A549 (cell line): ENCODE data around the gene VAMP3. TPM values are rescaled to one million over a fixed set of nuclear protein-coding genes. Genes with fewer than 3 reads are reported as not detected.

Experiments
- ATAC-seq, 2 experiments: fragments of 200-7000 bp in 1 of 2; fragments of >200 bp in 1 of 2; cut with Nextera tagmentation in 1 of 2; cut with Tn5 transposase in 1 of 2; 3 replicates each; pipeline versions ENCODE4 v1.8.0 to v1.9.1; 2018 to 2020; ENCODE audit warnings: mild to moderate bottlenecking in 1 of 2, moderate library complexity in 1 of 2
- CTCF ChIA-PET: fragments of 300-600 bp; sonication (Branson Sonifier 250); formaldehyde crosslinking; extraction: SDS; loops from one replicate; lab custom pipeline; 2021; ENCODE audit warnings: antibody characterized with exemption, inconsistent platforms; lab: Yijun Ruan, JAX
- POLR2A ChIA-PET: fragments of 350-600 bp; formaldehyde crosslinking; extraction: SDS; loops from one replicate; lab custom pipeline; 2021; ENCODE audit warnings: antibody characterized with exemption, inconsistent platforms; lab: Yijun Ruan, JAX
- DNase-seq, 2 experiments: peaks; one replicate each; pipeline versions ENCODE4 v3.0.0 to v3.0.0-alpha.2; 2011 to 2016; ENCODE audit warnings: low read depth in 1 of 2, low spot score in 1 of 2
- FAIRE-seq: peaks from 2 replicates; lab custom pipeline; 2011; peaks lifted over from hg19 to GRCh38; lab: Jason Lieb, UNC
- H3K27ac ChIP-seq, 2 experiments: fragments of >200 bp; sonication (Bioruptor Twin); formaldehyde crosslinking; 3 replicates each; pipeline ENCODE4 v1.5.1; 2016 to 2017
- H3K4me1 ChIP-seq: fragments of >200 bp; sonication (Bioruptor Twin); formaldehyde crosslinking; 3 replicates; pipeline ENCODE4 v1.6.1; 2016
- H3K4me2 ChIP-seq: fragments of >200 bp; sonication (Bioruptor Twin); formaldehyde crosslinking; 3 replicates; pipeline ENCODE4 v1.6.1; 2016
- H3K4me3 ChIP-seq: fragments of >200 bp; sonication (Bioruptor Twin); formaldehyde crosslinking; 3 replicates; pipeline ENCODE4 v1.5.1; 2016
- H3K9me3 ChIP-seq: fragments of >200 bp; sonication (Bioruptor Twin); formaldehyde crosslinking; 3 replicates; pipeline ENCODE4 v1.6.1; 2016
- BHLHE40 ChIP-seq: IDR thresholded peaks from 2 replicates; pipeline ENCODE4 v1.6.1; 2012; ENCODE audit warnings: low read depth, low read length, inconsistent platforms
- CBX8 ChIP-seq: fragments of 200-600 bp; sonication (generic); IDR thresholded peaks from 2 replicates; pipeline ENCODE4 v1.6.1; 2016
- CTCF ChIP-seq: fragments of >200 bp; sonication (Bioruptor Twin); formaldehyde crosslinking; IDR thresholded peaks from 3 replicates; pipeline ENCODE4 v1.5.1; 2016
- ELK1 ChIP-seq: fragments of 150-350 bp; IDR thresholded peaks from 2 replicates; pipeline ENCODE4 v1.6.1; 2014; ENCODE audit warnings: low read depth, mild to moderate bottlenecking, low read length
- ESRRA ChIP-seq: fragments of 150-350 bp; IDR thresholded peaks from 2 replicates; pipeline ENCODE4 v1.6.1; 2014; ENCODE audit warnings: mild to moderate bottlenecking, low read length, borderline replicate concordance
- FOSB ChIP-seq: fragments of 250-450 bp; sonication (Bioruptor Pico); IDR thresholded peaks from 2 replicates; pipeline ENCODE4 v1.5.0; 2020; ENCODE audit warnings: mild to moderate bottlenecking, moderate library complexity
- GATA3 ChIP-seq: IDR thresholded peaks from 2 replicates; pipeline ENCODE4 v1.6.1; 2012; ENCODE audit warnings: borderline replicate concordance
- HDAC2 ChIP-seq: fragments of 200-600 bp; sonication (generic); IDR thresholded peaks from 2 replicates; pipeline ENCODE4 v1.6.1; 2016
- HES2 ChIP-seq: fragments of >200 bp; sonication (Bioruptor Twin); formaldehyde crosslinking; IDR thresholded peaks from 2 replicates; pipeline ENCODE4 v1.6.1; 2016
- HEYL ChIP-seq: fragments of 250-450 bp; sonication (Bioruptor Pico); IDR thresholded peaks from 2 replicates; pipeline ENCODE4 v1.8.0; 2021; ENCODE audit warnings: mild to moderate bottlenecking, moderate library complexity
- JUN ChIP-seq, 2 experiments: fragments of >200 bp; sonication (Bioruptor Twin); formaldehyde crosslinking; IDR thresholded peaks; 2 replicates in 1 of 2; 3 replicates in 1 of 2; pipeline ENCODE4 v1.6.1; 2016 to 2017
- JUNB ChIP-seq: fragments of >200 bp; sonication (Bioruptor Twin); formaldehyde crosslinking; IDR thresholded peaks from 2 replicates; pipeline ENCODE4 v1.6.1; 2016
- KDM1A ChIP-seq: fragments of 200-600 bp; sonication (generic); IDR thresholded peaks from 2 replicates; pipeline ENCODE4 v1.6.1; 2016; ENCODE audit warnings: low read depth, mild to moderate bottlenecking
- KDM5A ChIP-seq: fragments of 200-600 bp; sonication (generic); IDR thresholded peaks from 2 replicates; pipeline ENCODE4 v1.6.1; 2016; ENCODE audit warnings: antibody characterized with exemption, mild to moderate bottlenecking
- MAFK ChIP-seq: fragments of 450-650 bp; IDR thresholded peaks from 2 replicates; pipeline ENCODE4 v1.6.1; 2014; ENCODE audit not compliant: partially characterized antibody
- MAX ChIP-seq: IDR thresholded peaks from 2 replicates; pipeline ENCODE4 v1.6.1; 2012
- NPAS2 ChIP-seq: fragments of 250-450 bp; sonication (Bioruptor Pico); IDR thresholded peaks from 2 replicates; pipeline ENCODE4 v1.8.0; 2022; ENCODE audit warnings: mild to moderate bottlenecking, moderate library complexity, borderline replicate concordance
- PHF8 ChIP-seq: fragments of 200-600 bp; sonication (generic); IDR thresholded peaks from 2 replicates; pipeline ENCODE4 v1.6.1; 2016; ENCODE audit warnings: low read depth, mild to moderate bottlenecking, antibody characterized with exemption, moderate library complexity, borderline replicate concordance
- POLR2A ChIP-seq: IDR thresholded peaks from 2 replicates; pipeline ENCODE4 v1.6.1; 2012; ENCODE audit warnings: mild to moderate bottlenecking, low read length
- POLR2AphosphoS2 ChIP-seq: conservative IDR thresholded peaks from 2 replicates; pipeline ENCODE4 v1.6.1; 2012; ENCODE audit warnings: low read length, improper control_type of control experiment, inconsistent platforms
- RAD21 ChIP-seq, 2 experiments: fragments of >200 bp in 1 of 2; sonication (Bioruptor Twin) in 1 of 2; formaldehyde crosslinking in 1 of 2; IDR thresholded peaks in 1 of 2; conservative IDR thresholded peaks in 1 of 2; 2 replicates in 1 of 2; 3 replicates in 1 of 2; pipeline ENCODE4 v1.6.1; 2012 to 2018; ENCODE audit warnings: inconsistent platforms in 1 of 2
- SMC3 ChIP-seq: fragments of >200 bp; sonication (Bioruptor Twin); formaldehyde crosslinking; IDR thresholded peaks from 3 replicates; pipeline ENCODE4 v1.6.1; 2018; ENCODE audit warnings: inconsistent platforms
- SREBF2 ChIP-seq: fragments of 450-650 bp; IDR thresholded peaks from 2 replicates; pipeline ENCODE4 v1.6.1; 2014; ENCODE audit warnings: mild to moderate bottlenecking, moderate library complexity
- USF2 ChIP-seq: fragments of 450-650 bp; IDR thresholded peaks from 2 replicates; pipeline ENCODE4 v1.6.1; 2014; ENCODE audit warnings: antibody characterized with exemption
- ZSCAN20 ChIP-seq: fragments of 250-450 bp; sonication (Bioruptor Pico); IDR thresholded peaks from 2 replicates; pipeline ENCODE4 v1.8.0; 2022; ENCODE audit warnings: mild to moderate bottlenecking, moderate library complexity
- WGBS: methylation state at CpG from one replicate; pipeline ENCODE4 v1.1.6; 2017; ENCODE audit errors: missing lambda C conversion rate; 5-methylcytosine and 5-hydroxymethylcytosine counted together
- polyA plus RNA-seq, 4 experiments: library from polyadenylated mRNA; depleted of rRNA in 3 of 4; stranded (reverse); fragments of >200 nt; fragmentation: RNase III in 1 of 4; extraction: RNeasy Plus Mini Kit Qiagen cat#74134 plus additional on column Dnase treatment in 1 of 4; gene quantifications; 2 replicates in 3 of 4; 3 replicates in 1 of 4; pipeline ENCODE4 v1.2.3, GENCODE V29; 2011 to 2017
- TF ChIP-seq, protein P1 (sequence below): IDR thresholded peaks from 2 replicates; pipeline ENCODE4 v1.6.1; 2012; ENCODE audit warnings: low read depth, borderline replicate concordance
- TF ChIP-seq, protein P2 (sequence below): fragments of 250-450 bp; sonication (Bioruptor Pico); IDR thresholded peaks from 2 replicates; pipeline ENCODE4 v1.5.0; 2021; ENCODE audit warnings: mild to moderate bottlenecking, moderate library complexity, borderline replicate concordance

The VAMP3 gene
- polyA plus RNA-seq, 2 of the 4 experiments (the other 2 are of a cell fraction), result 65.1 to 79.3 TPM

GRCh38 chr1:7771823-7772299 is 765 bp downstream of the VAMP3 start:
- Histone ChIP-seq H3K4me2 (peak overlapping the region; percentile 79), H3K27ac (peak overlapping the region; percentile 81 to 95), H3K4me3 (peak overlapping the region; percentile 96), H3K9me3 (no peaks in the 10 kb centered on the region), H3K4me1 (peaks cover 10% of the 10 kb centered on the region; the same call in 1 of the 3 replicates)
- TF ChIP-seq USF2 (no peak), BHLHE40 (no peak), FOSB (CRISPR knock-in tag) (no peak)
- ChIA-PET POLR2A (no interaction called here), CTCF (interaction anchor here (0.8 to 1.8 kb wide), 3 partner anchors 16 to 95 kb away, joined by 3 to 7 read pairs (median 4); no protein-coding TSS in a partner anchor)
- ATAC-seq, result no peak
- no peak for FAIRE-seq
- no peak for DNase-seq
- 35% methylated on average over 7 of the region's 12 CpGs for WGBS

DNA sequence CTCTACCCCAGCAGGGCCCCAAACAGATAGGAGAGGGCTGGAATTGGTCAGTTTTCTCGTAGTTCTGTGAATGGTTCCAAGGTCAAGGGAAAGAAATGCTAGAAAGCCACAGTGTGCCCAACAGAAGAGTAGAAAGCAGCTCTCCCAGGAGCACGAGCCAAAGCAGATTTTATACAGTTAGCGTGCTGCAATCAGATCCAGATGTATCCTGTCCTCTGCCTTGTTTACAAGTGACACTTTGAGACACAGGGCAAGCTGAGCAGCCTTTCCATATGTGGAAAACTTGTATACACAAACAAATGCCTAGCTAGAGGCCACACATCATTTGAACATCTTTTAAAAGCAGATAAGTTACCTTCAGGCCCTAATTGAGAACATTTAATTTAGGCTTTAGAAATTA is 6.5 kb downstream of the VAMP3 start:
- Histone ChIP-seq H3K4me3 (no peak overlapping the region), H3K9me3 (no peaks in the 10 kb centered on the region), H3K4me1 (peaks cover 4% of the 10 kb centered on the region; the same call in 1 of the 3 replicates), H3K27ac (no peak overlapping the region), H3K4me2 (no peak overlapping the region)
- 90% methylated on average over 3 of the region's 3 CpGs for WGBS
- POLR2A ChIA-PET, result no interaction called here
- FAIRE-seq, result no peak
- CTCF ChIA-PET, result no interaction called here
- TF ChIP-seq FOSB (CRISPR knock-in tag) (no peak), HES2 (no peak), BHLHE40 (no peak), JUNB (no peak), KDM1A (no peak), CBX8 (no peak), NPAS2 (no peak), POLR2AphosphoS2 (no peak), PHF8 (no peak), MAX (no peak), GATA3 (no peak)
- TF ChIP-seq, protein P1, sequence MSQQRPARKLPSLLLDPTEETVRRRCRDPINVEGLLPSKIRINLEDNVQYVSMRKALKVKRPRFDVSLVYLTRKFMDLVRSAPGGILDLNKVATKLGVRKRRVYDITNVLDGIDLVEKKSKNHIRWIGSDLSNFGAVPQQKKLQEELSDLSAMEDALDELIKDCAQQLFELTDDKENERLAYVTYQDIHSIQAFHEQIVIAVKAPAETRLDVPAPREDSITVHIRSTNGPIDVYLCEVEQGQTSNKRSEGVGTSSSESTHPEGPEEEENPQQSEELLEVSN, result no peak
- DNase-seq, result no peak
- ATAC-seq, result no peak

- no peak overlapping the region for H3K4me2 ChIP-seq
- no peak for FAIRE-seq
- CTCF ChIA-PET, result no interaction called here
- POLR2A ChIA-PET, result no interaction called here
- H3K4me1 ChIP-seq, result no peaks in the 10 kb centered on the region; the same call in 2 of the 3 replicates
- H3K4me3 ChIP-seq, result no peak overlapping the region
- 80% methylated on average over 4 of the region's 4 CpGs for WGBS
- no peak for ATAC-seq
- TF ChIP-seq ESRRA (no peak), RAD21 (conservative IDR thresholded peaks at IDR 0.05 in 1 of 2, IDR thresholded peaks at IDR 0.05 in 1 of 2) (no peak), SREBF2 (no peak), HDAC2 (no peak), POLR2A (no peak), JUN (IDR thresholded peaks at IDR 0.05) (no peak), BHLHE40 (no peak), ELK1 (no peak), SMC3 (no peak), MAX (no peak), KDM5A (no peak), ZSCAN20 (CRISPR knock-in tag) (no peak), MAFK (no peak), POLR2AphosphoS2 (no peak), HEYL (no peak), CTCF (no peak)
- TF ChIP-seq, protein P2, sequence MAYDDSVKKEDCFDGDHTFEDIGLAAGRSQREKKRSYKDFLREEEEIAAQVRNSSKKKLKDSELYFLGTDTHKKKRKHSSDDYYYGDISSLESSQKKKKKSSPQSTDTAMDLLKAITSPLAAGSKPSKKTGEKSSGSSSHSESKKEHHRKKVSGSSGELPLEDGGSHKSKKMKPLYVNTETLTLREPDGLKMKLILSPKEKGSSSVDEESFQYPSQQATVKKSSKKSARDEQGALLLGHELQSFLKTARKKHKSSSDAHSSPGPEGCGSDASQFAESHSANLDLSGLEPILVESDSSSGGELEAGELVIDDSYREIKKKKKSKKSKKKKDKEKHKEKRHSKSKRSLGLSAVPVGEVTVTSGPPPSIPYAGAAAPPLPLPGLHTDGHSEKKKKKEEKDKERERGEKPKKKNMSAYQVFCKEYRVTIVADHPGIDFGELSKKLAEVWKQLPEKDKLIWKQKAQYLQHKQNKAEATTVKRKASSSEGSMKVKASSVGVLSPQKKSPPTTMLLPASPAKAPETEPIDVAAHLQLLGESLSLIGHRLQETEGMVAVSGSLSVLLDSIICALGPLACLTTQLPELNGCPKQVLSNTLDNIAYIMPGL, result no peak
- TF ChIP-seq, protein P1, result no peak
- no peak for DNase-seq
- no peaks in the 10 kb centered on the region for H3K9me3 ChIP-seq
- no peak overlapping the region for H3K27ac ChIP-seq
Measured at GRCh38 chr1:7778133-7778628, 7.1 kb downstream of the VAMP3 start.
